Measurements from ENCODE around the gene NR5A2.
"Not testable (repeated sequence)": the region's sequence is repeated elsewhere in the genome, so short reads cannot be mapped to it uniquely, and the experiment has no call there.

Gene NR5A2

DNA sequence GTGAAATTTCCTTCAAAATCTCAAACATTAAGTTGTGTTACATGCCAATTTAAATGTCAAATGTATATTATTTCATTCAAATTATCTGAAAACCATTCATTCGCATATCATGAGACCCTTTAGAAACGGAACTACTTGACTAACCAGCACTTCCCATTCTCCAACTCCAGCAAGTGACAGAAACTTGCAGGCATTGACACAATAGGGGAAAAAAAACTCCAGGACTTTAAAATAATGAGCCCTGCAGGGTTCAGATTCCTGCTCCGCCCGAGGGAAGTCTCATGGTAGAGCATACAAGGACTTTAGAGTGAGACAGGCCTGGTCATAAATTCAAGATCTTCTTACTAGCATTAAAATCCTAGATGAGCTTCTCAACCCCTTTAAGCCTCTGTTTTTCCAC lies 138.9 kb downstream of the NR5A2 start:
- DNase-seq = no peak

- no peak for DNase-seq
Observed at GRCh38 chr1:200168926-200169325, 141.4 kb downstream of the NR5A2 start.

DNA sequence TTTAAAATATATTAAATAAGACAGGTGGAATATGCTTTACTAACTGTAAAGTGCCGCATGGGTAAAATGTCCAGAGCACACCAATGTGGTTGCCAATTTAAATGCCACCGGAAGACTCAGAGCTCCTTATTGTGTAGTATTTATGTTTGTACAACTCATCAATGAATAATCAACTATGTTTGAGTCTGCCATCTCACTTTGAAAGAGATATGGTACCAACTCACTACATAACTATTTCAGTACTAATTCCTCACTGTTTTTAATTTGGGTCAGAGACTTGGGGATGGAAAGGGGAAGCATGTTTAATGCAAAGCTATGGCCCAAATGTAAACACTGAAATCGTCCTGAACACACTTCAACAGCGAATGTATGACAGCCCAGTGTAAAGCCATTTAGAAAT lies 144.8 kb downstream of the NR5A2 start:
- no peak for DNase-seq

GRCh38 chr1:200173097-200173618 lies 145.6 kb downstream of the NR5A2 start:
- no peak for DNase-seq

GRCh38 chr1:200174525-200175295 lies 147.2 kb downstream of the NR5A2 start:
- DNase-seq = no peak

DNA sequence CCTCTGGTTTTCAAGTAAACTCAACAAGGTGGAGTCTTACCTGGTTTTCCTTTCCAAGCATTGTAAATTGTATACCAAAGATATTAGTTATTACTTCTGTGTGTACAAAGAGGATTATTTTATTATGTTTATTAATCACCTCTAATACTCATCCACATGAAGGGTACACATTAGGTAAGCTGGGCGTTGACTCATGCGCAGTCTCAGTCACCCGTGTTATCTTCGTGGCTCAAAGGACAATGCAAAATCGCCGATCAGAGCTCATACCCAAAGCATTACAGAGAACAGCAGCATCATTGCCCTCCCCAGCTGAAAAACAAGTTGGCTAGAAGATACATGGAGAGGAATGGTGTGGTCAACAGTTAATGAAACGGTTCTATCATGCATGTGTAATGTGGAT lies 148.7 kb downstream of the NR5A2 start:
- no peak for DNase-seq

- no peak for DNase-seq
Observed at GRCh38 chr1:200176798-200177197, 149.3 kb downstream of the NR5A2 start.

- no peak for DNase-seq
Observed at GRCh38 chr1:200178340-200178739, 150.8 kb downstream of the NR5A2 start.

GRCh38 chr1:200179126-200179780 lies 151.7 kb downstream of the NR5A2 start:
- DNase-seq = no peak

DNA sequence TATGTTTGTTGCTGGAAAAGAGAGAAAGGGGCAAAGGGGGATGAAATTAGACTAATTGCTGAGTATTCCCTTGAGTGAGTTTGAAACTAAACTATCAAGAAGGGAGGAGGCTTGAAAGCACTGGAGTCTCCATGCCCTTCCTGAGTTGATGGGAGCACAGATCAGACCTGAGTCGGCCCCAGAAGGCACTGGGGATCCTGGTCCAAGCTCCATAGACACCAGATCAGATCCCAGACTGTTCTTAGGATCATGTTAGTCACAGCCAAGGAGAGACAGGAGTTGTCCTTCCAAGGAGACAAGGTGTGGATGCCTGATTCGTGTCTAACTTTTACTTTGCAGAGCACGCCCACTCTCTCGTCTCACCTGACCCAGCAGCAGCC lies 152.3 kb downstream of the NR5A2 start:
- DNase-seq = no peak

- DNase-seq = no peak
Observed at GRCh38 chr1:200180821-200181220, 153.3 kb downstream of the NR5A2 start.

DNA sequence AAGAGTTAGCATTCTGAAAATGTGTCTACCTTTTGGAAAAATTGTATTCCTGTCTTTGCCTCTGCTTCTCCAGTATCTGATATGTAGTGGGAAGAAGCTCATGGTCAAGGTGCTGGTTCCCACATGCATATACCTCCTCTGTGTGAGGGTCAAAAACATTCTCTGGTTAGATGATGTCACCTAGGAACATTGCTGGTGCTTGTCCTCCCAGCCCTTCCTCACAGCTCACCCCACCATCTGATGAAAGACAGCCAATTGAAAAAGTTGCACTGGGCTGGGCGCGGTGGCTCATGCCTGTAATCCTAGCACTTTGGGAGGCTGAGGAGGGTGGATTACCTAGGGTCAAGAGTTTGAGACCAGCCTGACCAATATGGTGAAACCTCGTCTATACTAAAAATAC lies 154.4 kb downstream of the NR5A2 start:
- DNase-seq = no peak

- no peak for DNase-seq
Observed at GRCh38 chr1:200182701-200183100, 155.2 kb downstream of the NR5A2 start.

DNA sequence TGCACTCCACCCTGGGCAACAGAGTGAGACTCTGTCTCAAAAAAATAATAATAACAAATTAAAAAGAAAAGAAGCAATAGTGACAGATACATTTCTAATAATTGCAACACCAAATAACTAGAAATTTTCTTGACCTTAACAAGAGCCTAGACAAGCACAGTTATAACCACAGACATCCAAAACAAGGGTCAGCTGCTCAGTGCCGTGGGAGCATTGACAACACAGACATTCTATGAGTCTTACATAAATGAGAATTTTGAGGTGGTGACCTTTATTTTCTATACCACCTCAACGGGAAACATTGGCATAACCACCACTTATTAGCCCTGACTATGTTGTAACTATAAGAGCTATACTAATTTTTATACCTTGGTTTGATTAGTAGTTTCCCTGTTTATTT lies 156.1 kb downstream of the NR5A2 start:
- no peak for DNase-seq

- DNase-seq = peak; percentile 1
Observed at GRCh38 chr1:200184196-200184595, 156.7 kb downstream of the NR5A2 start.

- not testable (repeated sequence) for DNase-seq
Observed at GRCh38 chr1:200185191-200185590, 157.7 kb downstream of the NR5A2 start.

- DNase-seq = not testable (repeated sequence)
Observed at GRCh38 chr1:200187332-200187731, 159.8 kb downstream of the NR5A2 start.

GRCh38 chr1:200191993-200192392 lies 164.5 kb downstream of the NR5A2 start:
- DNase-seq = no peak

GRCh38 chr1:200194477-200194876 lies 167.0 kb downstream of the NR5A2 start:
- no peak for DNase-seq

DNA sequence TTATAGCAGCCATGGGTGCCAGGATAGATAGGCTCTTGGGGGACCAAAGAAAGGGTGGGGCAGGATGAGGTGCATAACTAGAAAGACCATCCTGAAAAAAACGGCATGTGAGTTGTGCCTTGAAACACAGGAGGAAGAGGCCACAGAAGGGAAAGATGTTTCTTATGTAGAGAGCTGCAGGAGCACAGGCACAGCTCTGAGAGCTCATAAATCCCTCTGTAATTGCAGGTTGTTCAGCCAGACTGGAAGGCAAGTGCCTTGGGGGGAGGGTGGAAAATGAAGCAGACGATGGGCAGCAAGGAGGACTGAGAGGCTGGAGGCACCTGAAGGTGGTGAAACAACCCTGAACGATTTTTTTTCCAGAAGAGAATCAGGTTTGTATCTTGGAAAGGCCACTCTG lies 170.7 kb downstream of the NR5A2 start:
- DNase-seq = no peak

- DNase-seq = no peak
Observed at GRCh38 chr1:200205216-200205995, 177.9 kb downstream of the NR5A2 start.

DNA sequence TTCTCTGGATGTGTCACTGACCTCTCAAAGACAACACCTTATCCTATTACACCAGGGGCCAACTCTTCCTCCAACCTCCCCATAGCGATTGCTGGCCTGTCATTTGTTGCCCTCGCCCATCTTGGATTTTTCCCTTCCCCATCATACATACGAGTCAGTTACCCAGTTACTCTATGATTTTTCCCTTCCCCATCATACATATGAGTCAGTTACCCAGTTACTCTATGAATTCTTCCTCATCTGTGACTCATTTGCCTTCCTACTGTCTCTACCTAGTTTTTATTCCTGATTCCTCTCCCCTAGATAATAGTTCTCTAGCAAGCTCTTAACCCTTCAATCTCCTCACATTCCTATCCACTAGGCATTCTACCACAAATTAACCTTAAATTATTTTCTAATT lies 178.8 kb downstream of the NR5A2 start:
- no peak for DNase-seq

DNA sequence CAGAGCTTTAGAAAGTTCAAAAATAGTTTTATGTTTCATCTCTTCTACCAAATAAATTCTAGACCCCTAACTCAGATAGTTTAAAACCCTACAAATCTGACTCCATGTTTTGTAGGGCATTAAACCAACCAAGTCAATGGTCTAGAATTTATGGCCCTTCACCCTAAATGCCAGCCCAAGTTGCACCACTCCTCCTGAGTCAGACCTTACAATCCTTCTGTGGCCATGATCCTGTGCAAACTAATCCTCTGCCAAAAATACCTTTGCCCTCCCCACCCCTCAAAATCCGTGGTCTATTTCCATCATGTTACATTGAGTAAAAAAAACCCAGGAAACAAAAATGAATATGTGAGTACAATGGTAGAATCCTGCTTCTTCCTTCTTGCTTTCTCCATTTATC lies 179.3 kb downstream of the NR5A2 start:
- no peak for DNase-seq

DNA sequence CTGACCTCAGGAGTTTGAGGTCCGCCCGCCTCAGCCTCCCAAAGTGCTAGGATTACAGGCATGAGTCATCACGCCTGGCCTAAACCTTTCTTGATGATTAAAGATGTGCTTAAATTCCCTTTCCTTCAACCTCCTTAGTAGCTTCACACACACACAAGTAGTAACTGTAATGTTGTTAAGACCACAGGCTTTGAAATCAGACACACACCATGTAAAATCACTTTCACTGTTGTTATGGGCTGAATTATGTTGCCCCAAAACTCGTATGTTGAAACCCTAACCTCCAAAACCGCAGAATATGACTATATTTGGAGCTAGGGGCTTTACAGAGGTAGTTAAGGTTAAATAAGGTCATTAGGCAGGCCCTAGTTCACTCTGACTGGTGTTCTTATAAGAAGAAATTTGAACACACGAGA lies 180.2 kb downstream of the NR5A2 start:
- DNase-seq = no peak
